Sigmoid colon (tissue), 7 donors: ENCODE data around the gene BCL7A. TPM values are rescaled to one million over a fixed set of nuclear protein-coding genes. Genes with fewer than 3 reads are reported as not detected.
A peak's percentile ranks its signal among the peaks of the same experiment; 100 is the strongest.

Experiments used
- DNase-seq: peaks from one replicate; pipeline ENCODE4 v3.0.0-alpha.2; 2019
- H3K27ac ChIP-seq, 4 donors: fragments of 200-600 bp; sonication (generic); one replicate each; pipeline ENCODE4 v1.5.1; 2016 to 2019; ENCODE audit warnings: mild to moderate bottlenecking in 1 of 4
- H3K27me3 ChIP-seq, 3 donors: fragments of 200-600 bp; sonication (generic); one replicate each; pipeline ENCODE4 v1.5.1; 2019; ENCODE audit warnings: mild to moderate bottlenecking in 1 of 3
- H3K36me3 ChIP-seq, 4 donors: fragments of 200-600 bp; sonication (generic); one replicate each; pipeline ENCODE4 v1.5.1; 2016 to 2019
- H3K4me1 ChIP-seq, 4 donors: fragments of 200-600 bp; sonication (generic); one replicate each; pipeline ENCODE4 v1.5.1; 2017 to 2019
- H3K4me3 ChIP-seq, 4 donors: fragments of 200-600 bp; sonication (generic); one replicate each; pipeline ENCODE4 v1.5.1; 2017 to 2019; ENCODE audit warnings: mild to moderate bottlenecking in 2 of 4, moderate library complexity in 1 of 4
- H3K9me3 ChIP-seq, 4 donors: fragments of 200-600 bp in 3 of 4; sonication (generic) in 3 of 4; one replicate each; pipeline versions ENCODE4 v1.5.1 to v1.6.1; 2013 to 2019
- EP300 ChIP-seq, 4 donors: sonication (generic); formaldehyde crosslinking; IDR thresholded peaks; one replicate each; pipeline ENCODE4 v1.6.1; 2017; ENCODE audit warnings: antibody characterized with exemption in 4 of 4
- POLR2A ChIP-seq, 2 donors: fragments of 450-650 bp; IDR thresholded peaks; one replicate each; pipeline ENCODE4 v1.6.1; 2016; ENCODE audit warnings: antibody characterized with exemption in 2 of 2, mild to moderate bottlenecking in 2 of 2, moderate library complexity in 2 of 2
- POLR2AphosphoS5 ChIP-seq, 4 donors: sonication (generic); formaldehyde crosslinking; IDR thresholded peaks; one replicate each; pipeline ENCODE4 v1.6.1; 2017; ENCODE audit warnings: antibody characterized with exemption in 4 of 4
- WGBS, 2 donors: extraction: QIAGEN DNeasy Blood & Tissue Kit; methylation state at CpG; one replicate each; pipeline ENCODE4 v1.1.7; 2013; 5-methylcytosine and 5-hydroxymethylcytosine counted together
- intact Hi-C: fragments of 100-400 bp; cut with DNase I; formaldehyde crosslinking; loops from one replicate; pipeline ENCODE4 v1.15.1; 2023
- polyA plus RNA-seq, 3 donors: library from polyadenylated mRNA; stranded (reverse); fragments of 200-250 nt; gene quantifications; one replicate each; pipeline ENCODE4 v1.2.3, GENCODE V29; 2013
- total RNA-seq, 4 donors: library from RNA; depleted of rRNA; stranded (reverse); fragments of >200 nt; gene quantifications; one replicate each; pipeline ENCODE4 v1.1.0, GENCODE V29; 2016
- TF ChIP-seq, protein P1 (sequence below), 4 experiments: fragments of 450-650 bp in 3 of 4; fragments of 200-600 bp in 1 of 4; IDR thresholded peaks; one replicate each; pipeline ENCODE4 v1.5.1; 2016 to 2019; ENCODE audit warnings: antibody characterized with exemption in 4 of 4, mild to moderate bottlenecking in 3 of 4, moderate library complexity in 2 of 4
- donor health status: healthy with polysubstance abuse.
- donor health status: Bipolar disorder and iron deficiency.
- donor health status: healthy.

The BCL7A gene
- total and polyA plus RNA-seq, 7 donors = 1.2 to 7.4 (median 6.4) TPM

DNA sequence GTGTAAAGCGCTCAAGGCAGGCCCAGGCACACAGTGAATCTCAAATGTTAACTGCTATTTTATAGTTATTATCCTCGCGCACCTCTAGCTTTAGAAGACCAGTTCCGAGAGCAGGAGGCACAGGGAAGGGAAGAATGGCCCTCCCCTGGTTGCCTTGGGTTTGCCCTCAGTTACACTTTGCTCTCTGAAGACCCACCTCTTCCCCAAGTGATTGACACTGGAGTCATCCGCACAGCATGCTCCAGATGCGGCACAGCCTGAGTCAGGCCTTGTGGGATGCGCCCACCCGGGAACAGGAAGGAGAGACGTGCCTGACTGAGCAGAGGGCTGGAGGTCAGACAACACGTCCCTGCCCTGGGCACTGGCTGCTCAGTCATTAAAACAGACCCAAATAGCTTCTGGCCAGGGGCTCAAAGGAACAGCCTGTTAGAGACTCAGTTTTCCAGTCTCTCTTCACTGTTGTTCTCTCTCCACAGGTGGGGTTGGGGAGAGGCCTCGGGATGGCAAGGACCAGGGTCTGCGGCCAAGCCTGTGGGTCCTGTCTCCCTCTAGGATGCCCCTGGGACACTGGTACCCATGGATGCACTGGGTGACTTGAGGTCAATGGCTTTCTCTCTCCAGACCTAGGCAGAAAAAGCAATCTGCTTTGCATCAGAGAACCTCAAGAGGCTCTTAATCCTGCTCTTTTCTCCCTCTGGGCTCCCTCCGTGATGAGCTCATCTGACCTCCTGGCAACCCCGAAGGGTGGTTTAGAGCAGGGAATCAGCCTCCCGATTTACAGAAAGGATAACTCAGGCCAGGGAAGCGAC, 43.3 kb downstream of the BCL7A start:
- Histone ChIP-seq H3K4me3 (peak overlapping the region; percentile 9 to 40 (median 28)), H3K36me3 (no peaks in the 10 kb centered on the region), H3K27ac (peak overlapping the region; percentile 78 to 96 (median 93)), H3K4me1 (peaks cover 0 to 96% (median 90%) of the 10 kb centered on the region in 4 donors), H3K27me3 (no peaks in the 10 kb centered on the region), H3K9me3 (no peaks in the 10 kb centered on the region)
- intact Hi-C loops = loop anchor here (2.0 to 10.0 kb wide), 3 partner anchors 14 to 260 kb away; partner anchors contain the start of genes MLXIP and SETD1B
- DNase-seq = peak; percentile 85
- WGBS, 2 donors = 70 to 84% methylated on average over 16 of the region's 16 CpGs
- TF ChIP-seq, protein P1, sequence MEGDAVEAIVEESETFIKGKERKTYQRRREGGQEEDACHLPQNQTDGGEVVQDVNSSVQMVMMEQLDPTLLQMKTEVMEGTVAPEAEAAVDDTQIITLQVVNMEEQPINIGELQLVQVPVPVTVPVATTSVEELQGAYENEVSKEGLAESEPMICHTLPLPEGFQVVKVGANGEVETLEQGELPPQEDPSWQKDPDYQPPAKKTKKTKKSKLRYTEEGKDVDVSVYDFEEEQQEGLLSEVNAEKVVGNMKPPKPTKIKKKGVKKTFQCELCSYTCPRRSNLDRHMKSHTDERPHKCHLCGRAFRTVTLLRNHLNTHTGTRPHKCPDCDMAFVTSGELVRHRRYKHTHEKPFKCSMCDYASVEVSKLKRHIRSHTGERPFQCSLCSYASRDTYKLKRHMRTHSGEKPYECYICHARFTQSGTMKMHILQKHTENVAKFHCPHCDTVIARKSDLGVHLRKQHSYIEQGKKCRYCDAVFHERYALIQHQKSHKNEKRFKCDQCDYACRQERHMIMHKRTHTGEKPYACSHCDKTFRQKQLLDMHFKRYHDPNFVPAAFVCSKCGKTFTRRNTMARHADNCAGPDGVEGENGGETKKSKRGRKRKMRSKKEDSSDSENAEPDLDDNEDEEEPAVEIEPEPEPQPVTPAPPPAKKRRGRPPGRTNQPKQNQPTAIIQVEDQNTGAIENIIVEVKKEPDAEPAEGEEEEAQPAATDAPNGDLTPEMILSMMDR (IDR thresholded peaks at IDR 0.05) = no peak
- TF ChIP-seq POLR2AphosphoS5 (IDR thresholded peaks at IDR 0.05) (peak; percentile 61 to 89 (median 78)), EP300 (IDR thresholded peaks at IDR 0.05) (peak in 2 of 4 donors; percentile 71 to 79)

DNA sequence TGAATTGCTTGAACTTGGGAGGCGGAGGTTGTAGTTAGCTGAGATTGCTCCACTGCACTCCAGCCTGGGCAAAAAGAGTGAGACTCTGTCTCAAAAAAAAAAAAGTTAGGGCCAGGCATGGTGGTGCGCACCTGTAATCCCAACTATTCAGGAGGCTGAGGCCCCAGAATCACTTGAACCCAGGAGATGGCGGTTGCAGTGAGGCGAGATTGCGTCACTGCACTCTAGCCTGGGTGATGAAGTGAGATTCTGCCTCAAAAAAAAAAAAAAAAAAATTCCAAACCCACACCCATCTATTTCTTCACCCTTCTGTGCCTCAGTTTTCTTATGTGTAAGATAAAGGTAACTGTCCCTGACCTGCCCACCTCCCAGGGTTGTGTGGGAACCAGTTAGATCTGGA, 45.9 kb downstream of the BCL7A start:
- TF ChIP-seq POLR2AphosphoS5 (IDR thresholded peaks at IDR 0.05) = no peak
- TF ChIP-seq EP300 (IDR thresholded peaks at IDR 0.05) = no peak
- TF ChIP-seq, protein P1 (IDR thresholded peaks at IDR 0.05) = no peak
- TF ChIP-seq POLR2A (IDR thresholded peaks at IDR 0.05) = no peak
- Histone ChIP-seq H3K36me3 (no peaks in the 10 kb centered on the region), H3K27me3 (no peaks in the 10 kb centered on the region), H3K4me3 (peak overlapping the region in 2 of 4 donors; percentile 12 to 17), H3K9me3 (no peaks in the 10 kb centered on the region), H3K4me1 (peaks cover 0 to 96% (median 89%) of the 10 kb centered on the region in 4 donors), H3K27ac (peak overlapping the region; percentile 39 to 96 (median 93))
- WGBS, 2 donors = 91 to 99% methylated on average over 5 of the region's 5 CpGs
- intact Hi-C loops = loop anchor here (10.0 kb wide), 1 partner anchor 263 kb away; the partner anchor contains the start of gene SETD1B
- no peak for DNase-seq

DNA sequence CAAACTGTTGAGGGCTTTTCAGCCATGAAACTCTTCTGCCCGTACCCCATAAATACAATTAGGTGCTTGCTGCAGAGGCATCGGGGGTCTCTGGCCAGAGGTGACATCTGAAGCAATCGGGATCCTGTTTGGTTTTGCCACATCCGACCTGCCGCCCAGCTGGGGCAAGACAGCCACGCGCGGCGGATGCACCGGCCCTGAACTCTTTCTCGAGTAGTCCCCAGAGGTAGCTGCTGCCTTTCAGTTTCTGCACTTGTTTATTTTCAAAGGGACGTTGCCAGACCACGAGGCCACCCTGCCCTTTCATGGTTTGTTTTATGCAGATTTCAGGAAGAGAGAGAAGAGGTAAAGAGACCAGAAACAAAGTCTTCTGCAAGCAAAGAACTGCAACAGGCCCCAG, 46.3 kb downstream of the BCL7A start:
- H3K27ac ChIP-seq = peak overlapping the region; percentile 39 to 96 (median 93)
- peaks cover 0 to 96% (median 89%) of the 10 kb centered on the region in 4 donors for H3K4me1 ChIP-seq
- H3K4me3 ChIP-seq = peak overlapping the region in 2 of 4 donors; percentile 12 to 17
- DNase-seq = peak; percentile 86
- H3K36me3 ChIP-seq = no peaks in the 10 kb centered on the region
- WGBS, 2 donors = 23 to 62% methylated on average over 13 of the region's 13 CpGs
- intact Hi-C loops = loop anchor here (10.0 kb wide), 1 partner anchor 263 kb away; the partner anchor contains the start of gene SETD1B
- H3K9me3 ChIP-seq = no peaks in the 10 kb centered on the region
- TF ChIP-seq POLR2AphosphoS5 (IDR thresholded peaks at IDR 0.05) (peak; percentile 41 to 79 (median 76)), EP300 (IDR thresholded peaks at IDR 0.05) (peak in 1 of 4 donors; percentile 66)
- TF ChIP-seq, protein P1 (IDR thresholded peaks at IDR 0.05) = no peak
- no peaks in the 10 kb centered on the region for H3K27me3 ChIP-seq

DNA sequence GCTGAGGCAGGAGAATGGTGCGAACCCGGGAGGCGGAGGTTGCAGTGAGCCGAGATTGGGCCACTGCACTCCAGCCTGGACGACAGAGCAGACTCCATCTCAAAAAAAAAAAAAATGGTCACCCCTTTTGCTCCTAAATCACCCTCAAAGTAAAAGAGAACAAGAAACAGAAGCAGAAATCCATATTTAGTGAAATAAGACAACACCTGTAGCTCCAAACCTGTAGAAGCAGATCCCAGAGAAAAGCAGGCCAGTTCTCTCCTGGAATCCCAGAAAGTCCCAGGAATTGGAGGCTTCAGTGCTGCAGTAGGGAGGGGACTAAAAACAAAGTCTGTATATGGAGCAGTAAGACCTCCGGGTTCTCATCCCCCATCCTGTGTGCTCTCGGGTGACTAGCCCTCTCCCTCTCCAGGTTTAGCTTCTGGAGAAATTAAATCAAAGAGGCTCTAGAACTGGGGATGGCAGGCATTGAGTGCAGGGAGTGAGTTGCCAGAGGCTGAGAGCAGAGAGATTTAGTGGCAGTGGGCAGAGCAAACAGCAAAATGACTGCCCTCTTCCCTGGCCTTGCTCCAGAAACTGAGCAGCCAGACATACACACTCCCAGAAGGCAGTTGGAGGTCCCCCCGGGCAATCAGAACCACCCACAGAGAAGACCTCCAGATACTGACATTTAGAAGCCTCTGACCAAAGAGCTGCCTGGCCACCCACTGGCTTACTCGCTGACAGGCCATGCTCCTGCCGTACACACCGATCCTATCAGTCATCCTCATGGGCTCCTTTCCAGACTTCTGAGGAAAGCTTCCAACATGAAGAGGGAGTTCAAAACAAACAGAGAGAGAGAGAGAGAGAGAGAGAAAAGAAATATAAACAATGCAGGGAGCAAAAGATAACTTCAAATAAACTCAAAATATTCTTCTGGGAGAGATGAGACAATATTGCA, 50.6 kb downstream of the BCL7A start:
- peaks cover 0 to 64% (median 57%) of the 10 kb centered on the region in 4 donors for H3K4me1 ChIP-seq
- intact Hi-C loops = no loop called here
- H3K9me3 ChIP-seq = no peaks in the 10 kb centered on the region
- H3K27ac ChIP-seq = peak overlapping the region; percentile 77 to 96 (median 82)
- H3K4me3 ChIP-seq = peak overlapping the region in 2 of 4 donors; percentile 0 to 17
- WGBS, 2 donors = 51 to 65% methylated on average over 11 of the region's 11 CpGs
- TF ChIP-seq EP300 (IDR thresholded peaks at IDR 0.05) (peak in 1 of 4 donors; percentile 18), POLR2A (IDR thresholded peaks at IDR 0.05) (no peak), POLR2AphosphoS5 (IDR thresholded peaks at IDR 0.05) (peak; percentile 45 to 79 (median 68))
- TF ChIP-seq, protein P1 (IDR thresholded peaks at IDR 0.05) = no peak
- no peaks in the 10 kb centered on the region for H3K36me3 ChIP-seq
- peak; percentile 94 for DNase-seq
- H3K27me3 ChIP-seq = no peaks in the 10 kb centered on the region
